H9 (cell line): ENCODE data around the gene TTC3. TPM values are rescaled to one million over a fixed set of nuclear protein-coding genes. Genes with fewer than 3 reads are reported as not detected.

Experiments used
- DNase-seq: peaks from one replicate; pipeline ENCODE4 v3.0.0-alpha.2; 2017
- H2AFZ ChIP-seq: one replicate; pipeline ENCODE4 v1.6.1; 2013; ENCODE audit warnings: mild to moderate bottlenecking, low read length, control low read depth, moderate library complexity
- H2AK5ac ChIP-seq: 2 replicates; pipeline ENCODE4 v1.6.1; 2013; ENCODE audit warnings: low read length, control low read depth, mixed read lengths; ENCODE audit not compliant: insufficient read length
- H2BK120ac ChIP-seq: one replicate; pipeline ENCODE4 v1.6.1; 2013; ENCODE audit warnings: low read depth, mild to moderate bottlenecking, low read length, control low read depth, inconsistent platforms; ENCODE audit not compliant: poor library complexity, severe bottlenecking
- H2BK12ac ChIP-seq: 2 replicates; pipeline ENCODE4 v1.6.1; 2013; ENCODE audit warnings: low read length, control low read depth, mixed read lengths, low read depth; ENCODE audit not compliant: insufficient read length
- H2BK15ac ChIP-seq: 2 replicates; pipeline ENCODE4 v1.6.1; 2013; ENCODE audit warnings: low read depth, low read length, control low read depth
- H2BK20ac ChIP-seq: one replicate; pipeline ENCODE4 v1.6.1; 2013; ENCODE audit warnings: low read depth, mild to moderate bottlenecking, low read length, control low read depth, inconsistent platforms; ENCODE audit not compliant: poor library complexity, severe bottlenecking
- H2BK5ac ChIP-seq: 2 replicates; pipeline ENCODE4 v1.6.1; 2013; ENCODE audit warnings: low read length, control low read depth, mixed read lengths; ENCODE audit not compliant: insufficient read length
- H3K14ac ChIP-seq: 2 replicates; pipeline ENCODE4 v1.6.1; 2013; ENCODE audit warnings: low read length, control low read depth; ENCODE audit not compliant: insufficient read depth
- H3K18ac ChIP-seq: 2 replicates; pipeline ENCODE4 v1.6.1; 2013; ENCODE audit warnings: low read depth, mild to moderate bottlenecking, mixed read lengths, low read length, control low read depth; ENCODE audit not compliant: insufficient read length
- H3K23ac ChIP-seq: 2 replicates; pipeline ENCODE4 v1.6.1; 2013; ENCODE audit warnings: low read length, control low read depth, mixed read lengths, low read depth; ENCODE audit not compliant: insufficient read length
- H3K23me2 ChIP-seq: 2 replicates; pipeline ENCODE4 v1.6.1; 2013; ENCODE audit warnings: low read depth, mild to moderate bottlenecking, mixed read lengths, low read length, control low read depth; ENCODE audit not compliant: insufficient read length, poor library complexity, severe bottlenecking
- H3K27ac ChIP-seq: 2 replicates; pipeline ENCODE4 v1.5.1; 2013; ENCODE audit warnings: low read length, control low read depth, mixed read lengths, low read depth; ENCODE audit not compliant: insufficient read length
- H3K27me3 ChIP-seq: 2 replicates; pipeline ENCODE4 v1.6.1; 2013; ENCODE audit warnings: low read length, control low read depth, inconsistent platforms; ENCODE audit not compliant: insufficient read depth
- H3K4ac ChIP-seq: 2 replicates; pipeline ENCODE4 v1.6.1; 2013; ENCODE audit warnings: low read depth, mild to moderate bottlenecking, control low read depth, inconsistent platforms, low read length, moderate library complexity
- H3K4me1 ChIP-seq: 2 replicates; pipeline ENCODE4 v1.6.1; 2013; ENCODE audit warnings: low read length, control low read depth, inconsistent platforms; ENCODE audit not compliant: insufficient read depth
- H3K4me2 ChIP-seq: 2 replicates; pipeline ENCODE4 v1.6.1; 2013; ENCODE audit warnings: low read length, control low read depth, mixed read lengths; ENCODE audit not compliant: insufficient read length, insufficient read depth
- H3K56ac ChIP-seq: 2 replicates; pipeline ENCODE4 v1.6.1; 2013; ENCODE audit warnings: low read depth, mild to moderate bottlenecking, mixed read lengths, low read length, control low read depth; ENCODE audit not compliant: insufficient read length
- H3K79me1 ChIP-seq: 2 replicates; pipeline ENCODE4 v1.6.1; 2013; ENCODE audit warnings: low read depth, mild to moderate bottlenecking, moderate library complexity, low read length, control low read depth, inconsistent platforms; ENCODE audit not compliant: insufficient read depth, poor library complexity, severe bottlenecking
- H3K79me2 ChIP-seq: 2 replicates; pipeline ENCODE4 v1.6.1; 2013; ENCODE audit warnings: low read length, control low read depth, inconsistent platforms; ENCODE audit not compliant: insufficient read depth
- H3K9ac ChIP-seq: 2 replicates; pipeline ENCODE4 v1.6.1; 2013; ENCODE audit warnings: low read length, control low read depth, mixed read lengths; ENCODE audit not compliant: insufficient read length; ENCODE audit errors: extremely low read depth
- H3K9me3 ChIP-seq: one replicate; pipeline ENCODE4 v1.6.1; 2013; ENCODE audit warnings: low read depth, low read length, inconsistent platforms; ENCODE audit not compliant: control insufficient read depth
- H3T11ph ChIP-seq: one replicate; pipeline ENCODE4 v1.6.1; 2013; ENCODE audit warnings: mild to moderate bottlenecking, low read length, control low read depth, inconsistent platforms
- H4K20me1 ChIP-seq: one replicate; pipeline ENCODE4 v1.6.1; 2013; ENCODE audit not compliant: control insufficient read depth, insufficient read length, insufficient read depth
- H4K5ac ChIP-seq: 2 replicates; pipeline ENCODE4 v1.6.1; 2013; ENCODE audit warnings: low read depth, mild to moderate bottlenecking, mixed read lengths, low read length, control low read depth; ENCODE audit not compliant: insufficient read length
- H4K8ac ChIP-seq: replicated peaks from 2 replicates; pipeline ENCODE4 v1.6.1; 2013; ENCODE audit warnings: low read length, control low read depth, mixed read lengths, low read depth; ENCODE audit not compliant: insufficient read length
- H4K91ac ChIP-seq: 2 replicates; pipeline ENCODE4 v1.6.1; 2013; ENCODE audit warnings: low read depth, mild to moderate bottlenecking, moderate library complexity, mixed read lengths, low read length, control low read depth; ENCODE audit not compliant: insufficient read length
- H3K27ac Mint-ChIP-seq, 3 experiments: 2 replicates in 2 of 3; 3 replicates in 1 of 3; pipeline ENCODE4 v1.8.0; 2020 to 2021; ENCODE audit warnings: mixed read lengths in 3 of 3, mild to moderate bottlenecking in 1 of 3, moderate library complexity in 1 of 3
- H3K27me3 Mint-ChIP-seq: 2 replicates; pipeline ENCODE4 v1.8.0; 2021; ENCODE audit warnings: low read depth, mild to moderate bottlenecking, moderate library complexity, mixed read lengths
- H3K36me3 Mint-ChIP-seq, 3 experiments: 2 replicates in 2 of 3; 3 replicates in 1 of 3; pipeline ENCODE4 v1.8.0; 2020 to 2021; ENCODE audit warnings: low read depth in 3 of 3, mixed read lengths in 3 of 3; ENCODE audit not compliant: insufficient read depth in 1 of 3
- H3K4me1 Mint-ChIP-seq, 2 experiments: 2 replicates each; pipeline ENCODE4 v1.8.0; 2020; ENCODE audit warnings: mixed read lengths in 2 of 2
- H3K4me3 Mint-ChIP-seq, 2 experiments: 2 replicates in 1 of 2; 3 replicates in 1 of 2; pipeline ENCODE4 v1.8.0; 2020 to 2021; ENCODE audit warnings: mild to moderate bottlenecking in 2 of 2, mixed read lengths in 2 of 2, moderate library complexity in 1 of 2
- H3K9me3 Mint-ChIP-seq, 2 experiments: 2 replicates in 1 of 2; 3 replicates in 1 of 2; pipeline ENCODE4 v1.8.0; 2020; ENCODE audit warnings: mild to moderate bottlenecking in 2 of 2, mixed read lengths in 2 of 2, moderate library complexity in 1 of 2
- WGBS: extraction: QIAGEN DNeasy Blood & Tissue Kit; methylation state at CpG from one replicate; pipeline ENCODE4 v1.1.7; 2013; ENCODE audit warnings: missing lambda C conversion rate, low lambda C conversion rate, mixed read lengths; ENCODE audit not compliant: insufficient read length; ENCODE audit errors: extremely low coverage; 5-methylcytosine and 5-hydroxymethylcytosine counted together
- total RNA-seq: library from RNA; stranded (reverse); gene quantifications from 2 replicates; pipeline ENCODE4 v1.2.1, GENCODE V29; 2021
- TF ChIP-seq, protein P1 (sequence below): fragments of 200-600 bp; sonication (generic); conservative IDR thresholded peaks from 3 replicates; pipeline ENCODE4 v1.8.0; 2021; ENCODE audit warnings: antibody characterized with exemption, mild to moderate bottlenecking

TTC3 gene
- total RNA-seq, 1 experiment from 2014 or later: 46.5 TPM

DNA sequence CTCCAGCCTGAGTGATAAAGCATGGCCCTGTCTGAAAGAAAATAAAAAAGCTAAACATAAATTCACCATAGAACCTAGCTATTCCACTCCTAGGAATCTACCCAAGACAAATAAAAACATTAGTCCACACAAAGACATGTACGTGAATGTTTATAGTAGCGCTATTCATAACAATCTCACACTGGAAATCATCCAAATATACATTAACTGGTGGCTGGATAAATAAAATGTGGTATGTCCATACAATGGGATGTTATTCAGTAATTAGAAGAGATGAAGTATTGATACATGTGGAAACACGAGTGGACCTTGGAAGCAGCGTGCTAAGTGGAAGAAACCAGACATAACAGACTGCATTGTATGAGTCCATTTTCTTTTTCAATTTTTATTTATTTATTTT, 36.9 kb upstream of the TTC3 start:
- Histone ChIP-seq H3K23ac (no peak overlapping the region), H3K23me2 (no peaks in the 10 kb centered on the region), H3K79me1 (no peaks in the 10 kb centered on the region), H4K8ac (no peak overlapping the region), H2BK12ac (no peak overlapping the region), H2BK20ac (no peak overlapping the region), H3T11ph (no peak overlapping the region), H3K27ac (no peak overlapping the region), H4K91ac (no peak overlapping the region), H2BK120ac (no peak overlapping the region), H4K5ac (no peak overlapping the region), H3K27me3 (peaks cover 11% of the 10 kb centered on the region; the same call in 1 of the 2 replicates), H3K9me3 (no peaks in the 10 kb centered on the region), H3K9ac (no peak overlapping the region), H2AK5ac (no peak overlapping the region), H3K79me2 (no peaks in the 10 kb centered on the region), H3K4me1 (peaks cover 3% of the 10 kb centered on the region), H3K18ac (no peak overlapping the region), H3K4ac (no peak overlapping the region), H3K4me2 (no peak overlapping the region), H3K14ac (no peak overlapping the region), H2AFZ (no peak overlapping the region), H3K56ac (no peak overlapping the region), H2BK15ac (no peak overlapping the region), H4K20me1 (no peaks in the 10 kb centered on the region), H2BK5ac (no peak overlapping the region)
- Mint-ChIP-seq H3K9me3 (no peaks in the 10 kb centered on the region), H3K4me3 (no peak overlapping the region), H3K27ac (no peak overlapping the region), H3K4me1 (peaks cover 6 to 8% of the 10 kb centered on the region in 2 experiments), H3K36me3 (no peaks in the 10 kb centered on the region), H3K27me3 (peaks cover 86% of the 10 kb centered on the region)
- TF ChIP-seq, protein P1, sequence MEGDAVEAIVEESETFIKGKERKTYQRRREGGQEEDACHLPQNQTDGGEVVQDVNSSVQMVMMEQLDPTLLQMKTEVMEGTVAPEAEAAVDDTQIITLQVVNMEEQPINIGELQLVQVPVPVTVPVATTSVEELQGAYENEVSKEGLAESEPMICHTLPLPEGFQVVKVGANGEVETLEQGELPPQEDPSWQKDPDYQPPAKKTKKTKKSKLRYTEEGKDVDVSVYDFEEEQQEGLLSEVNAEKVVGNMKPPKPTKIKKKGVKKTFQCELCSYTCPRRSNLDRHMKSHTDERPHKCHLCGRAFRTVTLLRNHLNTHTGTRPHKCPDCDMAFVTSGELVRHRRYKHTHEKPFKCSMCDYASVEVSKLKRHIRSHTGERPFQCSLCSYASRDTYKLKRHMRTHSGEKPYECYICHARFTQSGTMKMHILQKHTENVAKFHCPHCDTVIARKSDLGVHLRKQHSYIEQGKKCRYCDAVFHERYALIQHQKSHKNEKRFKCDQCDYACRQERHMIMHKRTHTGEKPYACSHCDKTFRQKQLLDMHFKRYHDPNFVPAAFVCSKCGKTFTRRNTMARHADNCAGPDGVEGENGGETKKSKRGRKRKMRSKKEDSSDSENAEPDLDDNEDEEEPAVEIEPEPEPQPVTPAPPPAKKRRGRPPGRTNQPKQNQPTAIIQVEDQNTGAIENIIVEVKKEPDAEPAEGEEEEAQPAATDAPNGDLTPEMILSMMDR: no peak
- WGBS: no CpG with 5 or more reads among the region's 4 CpGs
- no peak for DNase-seq
